Hepatocyte (in vitro differentiated cells): Measurements from ENCODE around the gene ARL15.

Experiments
- CTCF ChIP-seq: fragments of 200-600 bp; sonication (generic); IDR thresholded peaks from 2 replicates; pipeline ENCODE4 v1.5.1; 2016; ENCODE audit warnings: antibody characterized with exemption, mild to moderate bottlenecking; ENCODE audit not compliant: poor library complexity
- EZH2 ChIP-seq: fragments of 200-600 bp; sonication (generic); IDR thresholded peaks from 2 replicates; pipeline ENCODE4 v1.6.1; 2016; ENCODE audit warnings: antibody characterized with exemption, mild to moderate bottlenecking, borderline replicate concordance
- EZH2phosphoT487 ChIP-seq: fragments of 200-600 bp; sonication (generic); IDR thresholded peaks from one replicate; pipeline ENCODE4 v1.6.1; 2018; ENCODE audit warnings: antibody characterized with exemption, mild to moderate bottlenecking, low read depth, moderate library complexity; ENCODE audit not compliant: unreplicated experiment, severe bottlenecking

- TF ChIP-seq CTCF, result no peak
- TF ChIP-seq EZH2, result no peak
- no peak for TF ChIP-seq EZH2phosphoT487
Measured at GRCh38 chr5:54301220-54301619, 9.2 kb downstream of the ARL15 start.
